HepG2 (cell line): Measurements from ENCODE around the gene TBR1. TPM values are rescaled to one million over a fixed set of nuclear protein-coding genes. Genes with fewer than 3 reads are reported as not detected.

Experiments used
- CHD4 ChIP-seq: fragments of 200-600 bp; sonication (generic); IDR thresholded peaks from 2 replicates; pipeline ENCODE4 v1.7.0; 2017; ENCODE audit warnings: mild to moderate bottlenecking, low read length, borderline replicate concordance
- HNF1A ChIP-seq, 2 experiments: sonication (generic) in 1 of 2; formaldehyde crosslinking in 1 of 2; IDR thresholded peaks; 2 replicates each; pipeline versions ENCODE4 v1.4.0 to v1.6.1; 2016 to 2020; ENCODE audit warnings: borderline replicate concordance in 1 of 2, low read depth in 1 of 2, mild to moderate bottlenecking in 1 of 2, missing genetic modification reagents in 1 of 2
- IRF9 ChIP-seq: sonication (generic); formaldehyde crosslinking; IDR thresholded peaks from 2 replicates; pipeline ENCODE4 v1.8.0; 2022; ENCODE audit warnings: missing genetic modification reagents, mild to moderate bottlenecking, borderline replicate concordance
- JUNB ChIP-seq: sonication (generic); formaldehyde crosslinking; IDR thresholded peaks from 2 replicates; pipeline ENCODE4 v1.8.0; 2022; ENCODE audit warnings: missing genetic modification reagents, mild to moderate bottlenecking, borderline replicate concordance
- MAX ChIP-seq: IDR thresholded peaks from 2 replicates; pipeline ENCODE4 v1.6.1; 2012; ENCODE audit warnings: inconsistent platforms
- MIXL1 ChIP-seq: IDR thresholded peaks from 2 replicates; pipeline ENCODE4 v1.6.1; 2016
- MTA1 ChIP-seq: sonication (generic); formaldehyde crosslinking; IDR thresholded peaks from 2 replicates; pipeline ENCODE4 v1.4.0; 2020; ENCODE audit warnings: missing genetic modification reagents, mild to moderate bottlenecking, borderline replicate concordance
- ZBTB40 ChIP-seq, 2 experiments: fragments of 450-650 bp in 1 of 2; sonication (generic) in 1 of 2; formaldehyde crosslinking in 1 of 2; IDR thresholded peaks; 2 replicates each; pipeline versions ENCODE4 v1.6.1 to v1.8.0; 2016 to 2022; ENCODE audit warnings: antibody characterized with exemption in 1 of 2, mild to moderate bottlenecking in 1 of 2, missing genetic modification reagents in 1 of 2
- ZNF274 ChIP-seq: sonication (generic); formaldehyde crosslinking; IDR thresholded peaks from 2 replicates; pipeline ENCODE4 v1.5.1; 2020; ENCODE audit warnings: mild to moderate bottlenecking, missing genetic modification reagents
- ZNF367 ChIP-seq: sonication (generic); formaldehyde crosslinking; IDR thresholded peaks from 2 replicates; pipeline ENCODE4 v1.4.0; 2020; ENCODE audit warnings: missing genetic modification reagents, borderline replicate concordance
- ZNF547 ChIP-seq: sonication (generic); formaldehyde crosslinking; IDR thresholded peaks from 2 replicates; pipeline ENCODE4 v1.5.1; 2020; ENCODE audit warnings: mild to moderate bottlenecking, missing genetic modification reagents
- polyA plus RNA-seq, 8 experiments: library from polyadenylated mRNA; depleted of rRNA in 3 of 8; stranded (reverse) in 7 of 8; unstranded in 1 of 8; fragments of >200 nt; fragmentation: Illumina TruSeq in 4 of 8; extraction: Trizol in 4 of 8; gene quantifications; 2 replicates each; pipeline versions ENCODE4 v1.2.1 to v1.2.3, GENCODE V29; 2011 to 2016; ENCODE audit warnings: low read depth in 4 of 8, missing spikeins in 1 of 8, mixed read lengths in 1 of 8; ENCODE audit not compliant: insufficient read depth in 1 of 8
- total RNA-seq, 5 experiments: library from RNA; depleted of rRNA; stranded (reverse); fragments of >200 nt; fragmentation: Illumina TruSeq; extraction: Trizol; gene quantifications; 2 replicates each; pipeline ENCODE4 v1.2.3, GENCODE V29; 2016; ENCODE audit warnings: low read depth in 1 of 5

Gene TBR1
- total and polyA plus RNA-seq, 2 of the 13 experiments (the other 11 are each of a cell fraction or from before 2014, with no cell fraction given): not detected

- TF ChIP-seq ZBTB40 (IDR thresholded peaks at IDR 0.05) (no peak), ZBTB40 (CRISPR knock-in tag; IDR thresholded peaks at IDR 0.05) (no peak), CHD4 (no peak), ZNF547 (CRISPR knock-in tag) (peak; percentile 79; the same call in 1 of the 2 replicates), ZNF367 (CRISPR knock-in tag) (no peak), MAX (peak; percentile 78), MTA1 (CRISPR knock-in tag) (peak; percentile 68; the same call in 1 of the 2 replicates), IRF9 (peak; percentile 34; the same call in 1 of the 2 replicates), JUNB (no peak), ZNF274 (0 out of 2 replicates have a peak, but pooled peaks have one; percentile 21), MIXL1 (CRISPR knock-in tag) (no peak), HNF1A (IDR thresholded peaks at IDR 0.05; ENCODE audit: low read depth) (no peak), HNF1A (CRISPR knock-in tag; IDR thresholded peaks at IDR 0.05; ENCODE audit: borderline replicate concordance) (no peak)
These were observed 2.9 kb downstream of the TBR1 start (continued) for GRCh38 chr2:161418715-161419637.
